NCI-H2107 (cell line): ENCODE data around the gene SCRN2.

Experiments
- DNase-seq: peaks from one replicate; lab custom pipeline; 2025; lab: John Stamatoyannopoulos, UW

Gene SCRN2

GRCh38 chr17:47821031-47821423 lies 20.0 kb downstream of the SCRN2 start:
- no peak for DNase-seq

GRCh38 chr17:47820033-47820789 lies 20.9 kb downstream of the SCRN2 start:
- DNase-seq: no peak

- DNase-seq: no peak
These were observed 21.6 kb downstream of the SCRN2 start for GRCh38 chr17:47819475-47819874.

GRCh38 chr17:47818002-47818695 lies 22.9 kb downstream of the SCRN2 start:
- no peak for DNase-seq

GRCh38 chr17:47816947-47817346 lies 24.1 kb downstream of the SCRN2 start:
- DNase-seq: no peak

GRCh38 chr17:47816111-47816735 lies 24.9 kb downstream of the SCRN2 start:
- no peak for DNase-seq

GRCh38 chr17:47815106-47815918 lies 25.8 kb downstream of the SCRN2 start:
- DNase-seq: no peak

GRCh38 chr17:47813512-47814031 lies 27.5 kb downstream of the SCRN2 start:
- no peak for DNase-seq

GRCh38 chr17:47813077-47813476 lies 28.0 kb downstream of the SCRN2 start:
- DNase-seq: no peak

- no peak for DNase-seq
These were observed 28.7 kb downstream of the SCRN2 start for GRCh38 chr17:47812146-47812920.

- DNase-seq: no peak
These were observed 29.4 kb downstream of the SCRN2 start for GRCh38 chr17:47811709-47812108.

- no peak for DNase-seq
These were observed 30.0 kb downstream of the SCRN2 start for GRCh38 chr17:47810901-47811635.

- no peak for DNase-seq
These were observed 30.8 kb downstream of the SCRN2 start for GRCh38 chr17:47810200-47810821.

- no peak for DNase-seq
These were observed 32.1 kb downstream of the SCRN2 start for GRCh38 chr17:47808830-47809480.

GRCh38 chr17:47808036-47808829 lies 32.8 kb downstream of the SCRN2 start:
- DNase-seq: no peak

- no peak for DNase-seq
These were observed 33.7 kb downstream of the SCRN2 start for GRCh38 chr17:47807421-47807820.

GRCh38 chr17:47806913-47807255 lies 34.2 kb downstream of the SCRN2 start:
- no peak for DNase-seq

GRCh38 chr17:47806026-47806912 lies 34.8 kb downstream of the SCRN2 start:
- no peak for DNase-seq
